HG03103 (cell line): ENCODE data around the gene CHAF1A.

Experiments used
- ATAC-seq: cut with Tn5 transposase; IDR thresholded peaks from one replicate; pipeline ENCODE4 v1.9.1; 2021; ENCODE audit warnings: low read depth; ENCODE audit not compliant: unreplicated experiment

Gene CHAF1A

DNA sequence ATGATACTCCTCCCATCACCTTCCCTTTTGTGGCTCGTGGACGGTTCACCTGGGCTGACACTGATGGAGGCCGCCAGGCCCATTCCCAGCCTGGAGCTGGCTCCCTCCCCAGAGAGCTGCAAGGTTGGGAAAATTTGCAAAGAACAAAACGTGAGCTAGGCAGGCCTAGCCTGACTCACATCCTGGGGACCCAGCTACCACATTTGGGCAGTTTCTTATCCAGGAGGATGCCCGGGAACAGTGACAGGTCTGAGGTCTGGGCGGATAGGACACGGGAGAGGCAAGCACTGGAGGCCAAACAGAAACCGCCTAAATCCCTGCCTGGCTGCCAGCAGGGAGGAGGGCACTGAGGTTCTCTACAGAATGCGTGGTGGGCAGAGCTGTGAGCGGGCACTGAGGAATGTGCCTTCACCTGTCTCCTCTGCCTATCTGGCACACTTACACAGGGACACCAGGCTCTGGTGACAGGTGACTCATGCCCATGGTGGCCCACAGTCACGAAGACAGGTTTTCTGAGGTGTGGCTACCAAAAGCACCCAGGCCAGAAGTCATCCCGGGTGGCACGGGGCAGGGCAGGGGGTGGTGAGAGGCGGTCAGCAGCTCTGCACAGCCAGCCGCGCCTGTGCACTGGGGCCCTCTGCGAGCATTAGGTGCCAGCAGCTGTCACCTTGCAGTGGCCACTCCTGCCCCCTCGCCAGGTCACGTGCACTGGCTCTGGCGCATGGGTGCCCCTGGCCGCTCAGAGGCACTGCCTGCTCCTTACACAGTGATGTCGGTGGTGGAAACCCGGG, 25.3 kb upstream of the CHAF1A start:
- ATAC-seq: no peak

DNA sequence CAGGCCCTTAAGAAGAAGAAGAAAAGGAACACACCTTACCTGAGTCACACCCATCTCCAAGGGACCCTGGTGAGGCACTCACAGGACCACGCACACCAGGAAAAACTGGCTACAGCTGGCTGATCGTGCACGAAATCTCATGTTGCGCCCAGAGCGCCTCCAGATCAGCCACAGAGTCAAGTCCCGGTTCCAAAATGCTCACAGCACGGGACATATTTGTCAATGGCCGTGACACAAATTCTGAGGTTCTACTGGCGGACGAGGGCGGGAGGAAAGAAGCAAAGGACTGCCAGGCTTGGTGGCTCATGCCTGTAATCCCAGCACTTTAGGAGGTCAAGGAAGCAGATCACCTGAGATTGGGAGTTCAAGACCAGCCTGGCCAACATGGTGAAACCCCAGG, 23.6 kb upstream of the CHAF1A start:
- no peak for ATAC-seq

DNA sequence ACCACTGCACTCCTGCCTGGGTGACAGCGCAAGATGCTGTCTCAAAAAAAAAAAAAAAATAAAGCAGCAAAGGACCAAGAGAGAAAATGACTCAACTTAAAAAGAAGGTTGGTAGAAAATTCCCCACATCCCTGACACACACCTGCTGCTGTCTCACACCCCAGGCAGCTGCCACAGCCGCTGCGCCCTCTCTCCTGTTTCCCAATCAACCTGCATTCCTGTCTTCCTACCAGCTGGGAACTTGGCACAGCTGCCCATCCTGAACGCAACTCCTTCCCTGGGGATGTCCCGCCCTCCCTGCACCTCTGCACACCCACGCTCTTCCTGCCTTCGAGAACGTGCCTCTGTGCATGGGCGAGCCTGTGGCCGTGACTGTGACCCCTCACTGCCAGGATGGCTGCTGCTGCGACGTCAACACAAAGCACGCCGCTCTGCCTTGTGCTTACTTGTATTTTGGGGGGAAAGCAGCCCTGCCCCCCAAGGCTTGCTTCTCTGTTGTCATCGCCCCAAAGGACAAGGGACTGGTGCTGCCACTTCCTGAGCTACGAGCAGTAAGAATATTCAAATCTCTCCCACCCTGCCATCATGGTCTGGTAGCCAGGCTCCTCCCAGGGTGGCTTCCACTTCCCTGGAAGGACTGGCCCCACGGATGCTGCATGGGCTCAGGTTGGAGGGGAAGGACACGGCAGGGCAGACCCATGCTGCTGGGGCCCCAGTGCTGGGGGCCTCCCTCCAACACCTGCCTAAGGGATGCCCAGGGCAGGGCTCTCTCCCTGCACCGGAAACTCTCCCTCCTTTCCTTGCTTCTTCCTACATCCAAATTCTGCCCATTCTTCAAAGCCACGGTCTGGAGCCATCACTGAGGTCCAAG, 22.8 kb upstream of the CHAF1A start:
- no peak for ATAC-seq

DNA sequence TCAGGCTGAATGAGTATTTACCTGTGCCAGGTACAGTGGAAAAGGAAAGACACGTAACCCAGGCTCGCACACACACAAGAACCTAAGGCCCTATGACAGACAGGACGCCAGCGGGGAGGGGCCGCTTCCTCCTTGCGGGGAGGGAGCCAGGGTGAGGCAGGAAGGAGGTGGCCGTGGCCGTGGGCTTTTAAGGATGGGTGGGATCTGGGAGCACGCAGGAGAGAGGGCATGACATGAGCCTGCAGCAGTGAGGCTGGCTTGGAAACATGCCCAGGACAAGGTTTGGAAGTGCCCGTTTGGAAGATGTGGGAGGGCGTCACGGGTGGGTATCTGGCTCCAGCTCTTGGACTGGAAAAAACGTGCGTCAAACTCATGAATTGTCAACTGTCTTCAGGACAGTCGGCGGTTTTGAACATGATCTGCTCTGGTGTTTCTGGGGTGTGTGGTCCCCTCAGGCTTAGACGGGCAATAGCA, 22.1 kb upstream of the CHAF1A start:
- no peak for ATAC-seq

DNA sequence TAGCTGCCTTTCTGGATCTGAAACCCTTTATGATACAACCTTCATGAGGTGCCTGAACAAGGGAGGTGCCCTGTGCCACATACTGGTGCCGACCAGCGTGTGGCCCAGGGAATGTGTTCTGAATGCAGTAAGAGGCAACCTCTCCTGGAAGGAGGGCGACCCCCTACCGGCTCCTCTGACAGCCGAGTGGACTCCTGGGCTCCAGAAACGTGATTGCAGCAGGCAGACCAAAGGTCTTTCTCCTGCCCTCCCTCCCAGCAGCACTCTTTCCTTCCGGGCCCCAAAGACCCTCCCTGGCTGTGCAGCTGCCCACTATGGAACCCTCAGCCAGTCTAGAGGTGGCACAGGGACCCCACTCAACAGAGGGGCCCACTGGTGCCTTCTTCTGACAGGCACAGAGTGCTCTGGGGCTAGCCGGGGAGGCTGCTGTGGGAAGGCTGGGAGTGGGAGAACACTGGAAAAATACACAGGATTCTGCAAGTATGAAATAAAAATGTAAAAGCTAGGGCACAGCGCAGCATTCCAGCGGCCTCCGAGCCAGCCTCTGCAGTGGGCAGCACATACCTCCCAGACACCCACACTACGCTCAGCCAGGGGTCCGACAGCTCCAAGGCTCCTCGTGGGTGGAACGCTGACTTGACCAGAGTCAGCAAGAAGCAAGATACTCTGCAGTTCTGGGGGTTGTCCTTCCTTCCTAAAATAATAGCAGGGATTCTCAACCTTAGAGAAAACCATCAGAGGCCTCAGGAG, 17.0 kb upstream of the CHAF1A start:
- ATAC-seq: no peak

DNA sequence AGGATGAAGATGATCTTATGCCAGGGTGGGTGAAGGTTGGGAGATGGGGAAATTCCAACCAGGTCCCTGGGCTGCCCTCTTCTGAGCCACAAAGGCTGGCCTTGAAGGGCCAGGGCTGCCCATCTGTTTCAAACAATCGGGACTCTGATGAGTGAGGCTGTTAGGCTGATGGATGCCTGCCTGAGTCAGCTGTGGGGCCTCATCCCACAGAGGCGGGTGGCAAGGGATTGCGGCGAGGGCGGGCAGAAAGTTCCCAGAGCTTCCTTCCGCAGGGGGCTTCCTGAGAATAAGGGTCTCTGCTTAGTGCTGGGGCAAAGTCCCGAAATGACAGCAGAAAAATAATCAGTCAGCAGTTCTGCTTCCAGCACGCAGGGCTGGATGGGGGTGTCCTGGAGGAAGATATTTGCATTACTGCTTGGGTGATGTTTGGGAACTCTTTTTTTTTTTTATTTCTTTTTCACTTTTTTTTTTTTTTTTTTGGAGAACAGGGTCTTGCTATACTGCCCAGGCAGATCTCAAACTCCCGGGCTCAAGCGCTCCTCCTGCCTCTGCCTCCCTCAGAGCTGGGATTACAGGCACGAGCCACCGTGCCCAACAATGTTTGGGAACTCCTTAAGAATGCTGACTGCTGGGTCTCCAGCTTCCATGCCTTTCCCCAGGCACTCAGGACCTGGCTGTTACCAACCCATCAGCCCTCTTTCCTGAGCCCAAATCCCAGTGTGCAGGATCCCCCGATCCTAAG, 16.2 kb upstream of the CHAF1A start:
- no peak for ATAC-seq

DNA sequence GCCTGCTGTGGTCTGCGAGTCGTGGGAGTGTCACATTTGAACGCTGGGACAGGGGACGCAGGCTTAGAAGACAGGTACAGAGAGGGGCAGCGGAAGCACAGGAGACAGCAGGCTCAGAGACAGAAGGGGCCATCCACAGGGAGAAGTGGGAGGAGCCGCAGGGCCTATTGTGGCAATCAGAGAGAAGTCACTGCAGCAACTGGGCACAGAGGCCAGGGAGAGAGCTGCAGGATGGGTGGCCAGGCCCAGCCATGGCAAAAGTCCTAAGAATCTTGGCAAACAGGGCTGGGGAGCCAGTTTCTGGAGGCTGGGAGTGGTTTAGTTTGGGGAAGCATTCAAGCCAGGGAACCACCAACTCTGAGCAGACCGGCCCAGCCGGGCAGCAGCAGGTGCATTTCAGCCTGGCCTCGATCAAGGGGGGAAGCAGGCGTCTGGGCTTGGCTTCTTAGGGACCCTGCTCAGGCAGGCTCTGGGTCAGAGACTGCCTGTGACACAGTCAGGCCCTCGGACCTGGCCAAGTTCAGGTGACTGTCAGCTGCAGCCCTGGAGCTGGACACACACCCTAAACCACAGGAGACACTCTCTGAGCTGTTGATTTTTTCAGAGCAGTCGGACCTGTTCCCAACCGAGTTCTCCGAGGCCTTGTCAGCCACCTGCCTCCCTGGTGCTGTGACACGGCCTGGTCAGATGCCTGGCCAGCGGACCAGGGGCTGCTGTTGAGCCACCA, 13.9 kb upstream of the CHAF1A start:
- no peak for ATAC-seq

DNA sequence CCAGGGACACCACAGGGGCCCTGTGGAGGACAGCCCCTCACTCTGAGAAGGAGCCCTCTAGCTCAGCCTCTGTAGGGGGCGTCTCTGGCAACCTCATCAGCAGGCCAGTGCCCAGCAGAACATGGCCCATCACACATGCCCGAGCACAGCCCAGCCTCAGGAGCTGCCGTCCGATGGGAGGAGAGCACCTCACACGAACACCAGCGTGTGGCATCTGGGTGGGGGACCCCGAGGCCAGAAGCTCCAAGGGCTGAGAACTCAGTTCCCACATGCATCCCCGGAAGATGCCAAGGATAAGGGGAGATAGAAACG, 13.4 kb upstream of the CHAF1A start:
- no peak for ATAC-seq

DNA sequence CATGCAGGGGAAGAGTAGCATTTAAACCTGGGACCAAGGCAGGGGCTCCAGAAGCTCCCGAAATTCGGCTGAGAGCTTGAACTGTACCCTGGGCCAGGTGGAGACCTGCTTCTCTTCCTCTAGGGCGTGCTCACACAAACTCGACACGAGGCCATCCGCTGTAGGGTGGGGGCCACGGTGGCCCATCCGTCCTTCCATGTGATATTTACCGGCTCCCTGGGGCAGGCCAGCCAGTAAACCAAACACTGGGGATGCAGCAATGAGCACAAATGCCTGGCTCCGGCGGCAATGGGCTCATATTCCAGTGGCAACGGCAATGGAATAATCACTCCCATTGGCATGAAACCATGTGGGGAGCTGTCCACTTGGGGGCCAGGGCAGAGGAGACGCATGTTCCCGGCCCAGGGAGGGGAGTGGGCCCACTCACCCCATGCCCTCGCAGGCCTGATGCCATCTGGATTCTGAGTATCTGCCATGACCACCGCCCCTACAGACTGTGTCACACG, 12.9 kb upstream of the CHAF1A start:
- no peak for ATAC-seq

DNA sequence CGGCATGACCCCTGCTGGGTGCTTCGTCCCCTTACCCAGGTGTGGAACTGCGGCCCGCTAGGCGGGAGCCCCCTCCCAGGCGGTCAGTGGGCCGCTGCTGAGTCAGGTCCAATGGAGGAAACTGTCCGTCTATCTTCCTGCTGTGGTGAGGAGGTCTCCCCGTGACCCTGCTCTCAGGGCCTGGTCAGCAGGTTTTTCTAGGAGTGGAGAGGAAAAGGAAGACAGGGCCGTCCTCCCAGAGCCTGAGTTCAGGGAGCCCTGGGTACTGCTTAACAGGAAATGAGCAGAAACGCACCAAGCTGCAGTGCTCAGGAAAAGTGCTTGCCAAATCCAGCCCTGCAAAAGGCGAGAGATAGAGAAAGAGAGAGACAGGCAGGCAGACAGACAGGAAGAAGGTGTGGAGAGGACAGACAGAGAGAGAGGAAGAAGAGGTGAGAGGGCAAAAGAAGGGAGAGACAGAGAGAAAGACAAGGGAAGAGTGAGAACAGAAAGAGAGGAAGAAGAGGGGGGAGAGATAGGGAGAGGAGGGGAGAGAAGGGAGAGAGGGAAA, 12.3 kb upstream of the CHAF1A start:
- no peak for ATAC-seq

DNA sequence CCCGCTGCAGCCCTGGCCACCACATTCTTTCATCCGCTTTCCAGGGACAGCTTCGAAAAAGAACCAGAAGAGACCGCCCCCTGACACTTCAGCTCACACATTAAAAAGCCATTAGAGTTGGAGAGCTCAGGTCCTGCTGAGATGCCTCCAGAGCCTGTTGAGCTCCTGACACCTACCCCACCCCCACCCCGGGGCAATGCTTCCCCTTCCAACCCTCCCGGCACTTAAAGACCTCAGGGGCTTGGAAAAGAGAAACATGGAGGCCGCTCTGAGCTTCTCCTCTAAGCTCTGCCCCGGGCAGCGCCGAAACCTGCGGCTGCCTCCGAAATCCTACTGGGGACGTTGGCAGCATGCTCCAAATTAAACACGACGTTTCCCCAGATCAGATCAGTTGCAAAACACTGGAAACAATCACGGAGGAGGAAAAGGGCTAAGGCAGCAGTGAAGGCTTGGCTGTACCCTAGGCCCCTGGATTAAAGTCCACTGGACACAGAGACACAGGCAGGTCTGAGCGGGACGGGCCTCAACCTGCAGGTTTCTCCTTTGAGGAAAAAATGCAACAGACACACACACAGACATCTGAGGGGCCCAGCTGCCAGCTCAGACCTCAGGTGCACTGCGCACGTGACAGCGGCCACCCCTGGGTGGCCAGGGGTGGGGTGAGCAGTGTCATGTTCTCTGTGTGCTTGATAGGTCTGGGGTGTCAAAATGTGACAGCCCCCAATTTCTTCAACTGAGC, 11.7 kb upstream of the CHAF1A start:
- ATAC-seq: no peak

DNA sequence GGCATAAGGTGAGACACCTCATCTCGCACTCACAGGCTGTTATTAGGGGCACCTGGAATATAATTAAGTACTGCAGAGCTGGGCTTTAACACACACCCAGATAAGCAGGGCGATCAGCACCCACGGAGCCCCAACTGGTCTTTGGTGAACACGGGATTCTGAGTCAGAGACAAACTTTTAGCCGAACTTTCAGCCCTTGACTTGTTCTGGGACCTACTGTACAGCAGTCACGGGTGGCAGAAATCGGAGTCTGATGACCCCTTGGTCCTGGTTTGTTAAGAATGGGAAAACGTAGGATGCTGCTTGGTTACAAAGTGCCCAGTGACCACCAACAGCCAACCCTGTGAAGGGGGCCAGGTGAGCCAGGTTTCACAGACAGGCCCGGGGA, 11.1 kb upstream of the CHAF1A start:
- no peak for ATAC-seq

DNA sequence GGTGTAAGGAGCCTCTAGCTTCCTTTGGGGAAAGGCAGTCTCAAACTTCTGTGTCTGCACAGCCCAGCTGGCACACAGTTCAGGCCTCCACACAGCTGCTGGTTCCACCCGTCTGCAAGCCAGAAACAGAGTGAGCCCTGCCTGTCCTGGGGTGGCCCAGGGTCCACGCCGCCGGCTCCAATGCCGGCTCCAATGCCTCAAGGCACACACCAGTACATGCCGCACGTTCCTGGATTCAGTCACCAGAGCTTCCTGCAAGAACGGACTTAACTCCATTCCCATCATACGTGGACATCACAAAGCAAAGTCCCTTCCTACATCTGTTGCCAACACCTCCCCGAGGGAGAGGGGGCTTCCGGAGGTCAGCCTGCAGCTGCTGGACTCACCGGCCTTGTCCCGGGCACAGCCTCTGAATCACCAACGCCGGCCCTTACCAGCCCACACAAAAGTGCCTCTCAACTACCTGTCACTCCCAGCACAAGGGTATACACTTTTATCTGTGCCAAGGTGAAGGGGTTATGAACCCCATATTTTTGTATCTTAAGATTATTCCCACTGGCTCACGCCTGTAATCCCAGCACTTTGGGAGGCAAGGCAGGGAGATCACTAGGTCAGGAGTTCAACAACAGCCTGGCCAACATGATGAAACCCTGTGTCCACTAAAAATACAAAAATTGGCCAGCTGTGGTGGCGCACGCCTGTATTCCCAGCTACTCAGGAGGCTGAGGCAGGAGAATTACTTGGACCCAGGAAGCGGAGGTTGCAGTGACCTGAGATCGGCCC, 10.5 kb upstream of the CHAF1A start:
- ATAC-seq: no peak

DNA sequence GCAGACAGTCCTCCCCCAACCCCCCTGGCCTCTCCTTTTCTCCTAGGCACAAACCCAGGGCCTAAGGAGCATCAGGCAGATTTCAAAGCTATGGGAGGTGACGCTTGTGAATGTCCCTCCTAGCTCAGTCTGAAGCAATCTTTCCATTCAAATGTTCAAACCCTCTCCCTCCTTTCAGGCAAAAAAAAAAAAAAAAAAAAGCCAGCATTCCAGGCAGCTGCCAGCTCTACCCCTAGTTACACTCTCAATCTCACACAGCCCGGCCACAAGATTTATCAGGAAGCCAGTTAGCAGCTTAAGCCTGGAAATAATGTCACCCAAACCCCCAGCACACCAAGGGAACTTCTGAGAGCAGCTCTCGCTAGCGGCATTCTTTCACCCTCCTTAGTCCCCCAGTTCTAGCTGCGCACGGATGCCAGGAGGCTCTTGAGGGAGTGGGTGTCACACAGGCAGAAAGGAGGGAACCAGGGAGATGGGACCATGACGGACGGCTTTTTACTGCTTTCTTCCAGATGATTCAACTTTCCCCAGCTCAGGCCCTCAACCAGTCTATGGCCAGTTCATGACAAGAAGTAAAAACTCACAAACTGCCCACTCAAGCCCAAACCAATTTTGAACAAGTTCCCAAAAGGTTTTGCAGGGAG, 8.4 kb upstream of the CHAF1A start:
- ATAC-seq: no peak

DNA sequence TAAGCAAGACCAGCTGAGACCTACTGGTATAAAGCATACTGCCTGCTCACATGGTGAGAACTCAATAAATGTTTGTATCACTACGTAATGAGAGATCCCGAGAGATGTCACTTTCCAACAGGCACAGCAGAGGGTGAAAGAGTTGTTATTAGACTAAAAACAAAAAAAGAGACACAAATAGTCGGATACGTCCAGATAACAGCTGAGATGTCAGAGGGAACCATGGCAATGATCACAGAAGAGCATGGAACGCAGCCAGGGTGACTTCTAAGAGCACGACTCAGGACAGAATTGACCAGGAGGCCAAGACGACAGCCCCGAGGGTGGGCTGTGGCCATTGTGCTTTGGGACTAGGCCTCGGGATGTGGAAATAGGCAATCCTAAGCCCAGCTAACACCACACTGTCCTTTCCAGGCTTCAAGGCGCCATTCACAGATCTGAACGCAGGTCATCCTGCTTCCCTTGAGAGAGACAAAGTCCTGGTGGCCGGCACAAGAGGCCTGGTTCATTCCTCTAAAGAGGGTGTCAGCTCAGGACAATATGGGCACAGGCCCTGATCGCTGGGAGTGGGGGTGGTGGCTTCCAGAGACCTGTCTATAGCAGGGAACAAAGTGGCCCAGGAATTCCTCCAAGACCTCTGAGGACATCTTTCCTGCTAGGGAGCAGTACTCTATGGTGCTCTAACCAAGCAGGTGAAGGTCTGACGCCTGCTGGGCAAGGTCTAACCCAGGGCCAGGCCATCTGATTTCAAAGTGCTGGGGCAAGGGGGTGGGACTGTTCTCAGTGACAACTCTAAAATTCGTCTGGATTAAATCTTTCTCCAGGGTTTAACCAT, 5.3 kb upstream of the CHAF1A start:
- no peak for ATAC-seq

DNA sequence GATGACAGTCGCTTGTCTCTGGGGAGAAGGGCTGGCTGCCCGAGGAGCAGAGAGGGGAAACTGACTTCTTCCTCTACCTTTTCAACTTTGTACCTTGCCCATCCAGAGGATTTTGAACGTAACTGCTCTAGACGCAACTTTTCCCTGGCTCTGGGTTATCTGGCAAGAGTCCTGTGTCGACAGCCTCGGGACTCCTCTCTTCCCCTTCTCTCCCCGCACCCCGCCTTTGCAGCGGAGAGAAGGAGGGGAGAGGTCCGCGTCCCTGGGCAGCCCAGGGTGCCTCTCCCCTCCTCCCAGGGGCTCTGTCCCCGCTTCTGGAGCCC, 2.7 kb upstream of the CHAF1A start:
- ATAC-seq: peak; percentile 1
